ENCODE results near the gene ZNF638.
"Not testable (repeated sequence)": the region's sequence is repeated elsewhere in the genome, so short reads cannot be mapped to it uniquely, and the experiment has no call there.

ZNF638 gene

GRCh38 chr2:71395471-71395870 is 63.9 kb downstream of the ZNF638 start:
- Histone ChIP-seq H3K27me3 (ENCODE audit: insufficient read depth, low read depth) (no peaks in the 10 kb centered on the region), H2AFZ (ENCODE audit: low read depth) (no peak overlapping the region), H4K20me1 (ENCODE audit: insufficient read depth) (no peaks in the 10 kb centered on the region), H3K4me2 (no peak overlapping the region), H3K27ac (no peak overlapping the region), H3K36me3 (ENCODE audit: insufficient read depth) (peaks cover 4% of the 10 kb centered on the region; the same call in 1 of the 2 replicates), H3K4me1 (ENCODE audit: low read depth, poor library complexity, severe bottlenecking) (peaks cover 17% of the 10 kb centered on the region), H3K79me2 (ENCODE audit: insufficient read depth, low read depth) (no peaks in the 10 kb centered on the region), H3K4me3 (IDR thresholded peaks at IDR 0.05; ENCODE audit: insufficient read depth, low read depth, low read length) (no peak overlapping the region), H3K9ac (no peak overlapping the region)
- no peak for TF ChIP-seq CTCF (conservative IDR thresholded peaks at IDR 0.05; ENCODE audit: low read depth, low read length)

- TF ChIP-seq CTCF (conservative IDR thresholded peaks at IDR 0.05; ENCODE audit: low read depth, low read length) = no peak
- H3K27ac ChIP-seq = no peak overlapping the region
- H3K79me2 ChIP-seq (ENCODE audit: insufficient read depth, low read depth) = no peaks in the 10 kb centered on the region
- no peak overlapping the region for H3K9ac ChIP-seq
- no peak overlapping the region for H2AFZ ChIP-seq (ENCODE audit: low read depth)
- H3K4me1 ChIP-seq (ENCODE audit: low read depth, poor library complexity, severe bottlenecking) = peaks cover 11% of the 10 kb centered on the region
- H4K20me1 ChIP-seq (ENCODE audit: insufficient read depth) = no peaks in the 10 kb centered on the region
- H3K27me3 ChIP-seq (ENCODE audit: insufficient read depth, low read depth) = no peaks in the 10 kb centered on the region
- H3K4me3 ChIP-seq (IDR thresholded peaks at IDR 0.05; ENCODE audit: insufficient read depth, low read depth, low read length) = no peak overlapping the region
- peaks cover 8% of the 10 kb centered on the region for H3K36me3 ChIP-seq (ENCODE audit: insufficient read depth)
- no peak overlapping the region for H3K4me2 ChIP-seq
These were observed 70.8 kb downstream of the ZNF638 start for GRCh38 chr2:71402427-71402826.

GRCh38 chr2:71409611-71410010 is 78.0 kb downstream of the ZNF638 start:
- no peak overlapping the region for H2AFZ ChIP-seq (ENCODE audit: low read depth)
- H3K36me3 ChIP-seq (ENCODE audit: insufficient read depth) = peaks cover 8% of the 10 kb centered on the region; the same call in 1 of the 2 replicates
- no peak overlapping the region for H3K4me3 ChIP-seq (IDR thresholded peaks at IDR 0.05; ENCODE audit: insufficient read depth, low read depth, low read length)
- H3K79me2 ChIP-seq (ENCODE audit: insufficient read depth, low read depth) = no peaks in the 10 kb centered on the region
- H3K4me1 ChIP-seq (ENCODE audit: low read depth, poor library complexity, severe bottlenecking) = no peaks in the 10 kb centered on the region
- H3K27me3 ChIP-seq (ENCODE audit: insufficient read depth, low read depth) = no peaks in the 10 kb centered on the region
- H4K20me1 ChIP-seq (ENCODE audit: insufficient read depth) = no peaks in the 10 kb centered on the region
- TF ChIP-seq CTCF (conservative IDR thresholded peaks at IDR 0.05; ENCODE audit: low read depth, low read length) = no peak
- H3K27ac ChIP-seq = no peak overlapping the region
- H3K4me2 ChIP-seq = no peak overlapping the region
- H3K9ac ChIP-seq = no peak overlapping the region

- Histone ChIP-seq H3K9ac (no peak overlapping the region), H3K36me3 (ENCODE audit: insufficient read depth) (peaks cover 8% of the 10 kb centered on the region; the same call in 1 of the 2 replicates), H3K4me2 (no peak overlapping the region), H3K79me2 (ENCODE audit: insufficient read depth, low read depth) (no peaks in the 10 kb centered on the region), H2AFZ (ENCODE audit: low read depth) (no peak overlapping the region), H3K4me3 (IDR thresholded peaks at IDR 0.05; ENCODE audit: insufficient read depth, low read depth, low read length) (no peak overlapping the region), H3K27ac (no peak overlapping the region), H3K27me3 (ENCODE audit: insufficient read depth, low read depth) (no peaks in the 10 kb centered on the region), H4K20me1 (ENCODE audit: insufficient read depth) (no peaks in the 10 kb centered on the region), H3K4me1 (ENCODE audit: low read depth, poor library complexity, severe bottlenecking) (no peaks in the 10 kb centered on the region)
- no peak for TF ChIP-seq CTCF (conservative IDR thresholded peaks at IDR 0.05; ENCODE audit: low read depth, low read length)
These were observed 79.1 kb downstream of the ZNF638 start for GRCh38 chr2:71410696-71411095.

GRCh38 chr2:71416866-71417265 is 85.3 kb downstream of the ZNF638 start:
- not testable (repeated sequence) for H3K4me3 ChIP-seq (IDR thresholded peaks at IDR 0.05; ENCODE audit: insufficient read depth, low read depth, low read length); H4K20me1 ChIP-seq (ENCODE audit: insufficient read depth); H3K27me3 ChIP-seq (ENCODE audit: insufficient read depth, low read depth); H2AFZ ChIP-seq (ENCODE audit: low read depth); H3K79me2 ChIP-seq (ENCODE audit: insufficient read depth, low read depth); H3K36me3 ChIP-seq (ENCODE audit: insufficient read depth); H3K9ac ChIP-seq; H3K4me1 ChIP-seq (ENCODE audit: low read depth, poor library complexity, severe bottlenecking); H3K4me2 ChIP-seq
- peak overlapping the region; percentile 47; the same call in 1 of the 2 replicates for H3K27ac ChIP-seq
